KMS-11 (cell line): ENCODE data around the gene NFIB.

Experiments
- H2AFZ ChIP-seq: fragments of 200-600 bp; sonication (generic); 2 replicates; pipeline ENCODE4 v1.6.1; 2016; ENCODE audit warnings: antibody characterized with exemption, mixed run types, low read depth
- H3K27ac ChIP-seq: fragments of 200-600 bp; sonication (generic); 2 replicates; pipeline ENCODE4 v1.6.1; 2016; ENCODE audit warnings: mild to moderate bottlenecking, mixed run types
- H3K27me3 ChIP-seq: fragments of 200-600 bp; sonication (generic); 2 replicates; pipeline ENCODE4 v1.6.1; 2017; ENCODE audit warnings: mild to moderate bottlenecking, low read depth, mixed run types, moderate library complexity; ENCODE audit not compliant: insufficient read depth
- H3K36me3 ChIP-seq: fragments of 200-600 bp; sonication (generic); 2 replicates; pipeline ENCODE4 v1.6.1; 2017; ENCODE audit warnings: mild to moderate bottlenecking, mixed run types; ENCODE audit not compliant: insufficient read depth
- H3K4me1 ChIP-seq: fragments of 200-600 bp; sonication (generic); 2 replicates; pipeline ENCODE4 v1.6.1; 2016; ENCODE audit warnings: mild to moderate bottlenecking, low read depth, mixed run types; ENCODE audit not compliant: poor library complexity, severe bottlenecking
- H3K4me2 ChIP-seq: fragments of 200-600 bp; sonication (generic); 2 replicates; pipeline ENCODE4 v1.7.0; 2016; ENCODE audit warnings: mild to moderate bottlenecking, mixed run types
- H3K4me3 ChIP-seq: fragments of 200-600 bp; sonication (generic); IDR thresholded peaks from 2 replicates; pipeline ENCODE4 v1.6.1; 2017; ENCODE audit warnings: low read depth, low read length, mixed read lengths; ENCODE audit not compliant: insufficient read depth
- H3K79me2 ChIP-seq: fragments of 200-600 bp; sonication (generic); 2 replicates; pipeline ENCODE4 v1.6.1; 2016; ENCODE audit warnings: low read depth, mixed run types; ENCODE audit not compliant: insufficient read depth
- H3K9ac ChIP-seq: fragments of 200-600 bp; sonication (generic); 2 replicates; pipeline ENCODE4 v1.6.1; 2016; ENCODE audit warnings: mild to moderate bottlenecking, mixed run types
- H4K20me1 ChIP-seq: fragments of 200-600 bp; sonication (generic); 2 replicates; pipeline ENCODE4 v1.6.1; 2016; ENCODE audit warnings: mild to moderate bottlenecking, mixed run types; ENCODE audit not compliant: insufficient read depth
- TF ChIP-seq, protein P1 (sequence below): fragments of 200-600 bp; sonication (generic); conservative IDR thresholded peaks from 2 replicates; pipeline ENCODE4 v1.6.1; 2017; ENCODE audit warnings: low read depth, mild to moderate bottlenecking, antibody characterized with exemption, low read length, moderate library complexity, mixed read lengths

The NFIB gene

GRCh38 chr9:14304259-14304658 is 9.7 kb downstream of the NFIB start:
- Histone ChIP-seq H2AFZ (no peak overlapping the region), H4K20me1 (no peaks in the 10 kb centered on the region), H3K9ac (no peak overlapping the region), H3K4me2 (no peak overlapping the region), H3K4me1 (no peaks in the 10 kb centered on the region), H3K4me3 (no peak overlapping the region), H3K79me2 (no peaks in the 10 kb centered on the region), H3K36me3 (no peaks in the 10 kb centered on the region), H3K27ac (no peak overlapping the region), H3K27me3 (no peaks in the 10 kb centered on the region)
- TF ChIP-seq, protein P1, sequence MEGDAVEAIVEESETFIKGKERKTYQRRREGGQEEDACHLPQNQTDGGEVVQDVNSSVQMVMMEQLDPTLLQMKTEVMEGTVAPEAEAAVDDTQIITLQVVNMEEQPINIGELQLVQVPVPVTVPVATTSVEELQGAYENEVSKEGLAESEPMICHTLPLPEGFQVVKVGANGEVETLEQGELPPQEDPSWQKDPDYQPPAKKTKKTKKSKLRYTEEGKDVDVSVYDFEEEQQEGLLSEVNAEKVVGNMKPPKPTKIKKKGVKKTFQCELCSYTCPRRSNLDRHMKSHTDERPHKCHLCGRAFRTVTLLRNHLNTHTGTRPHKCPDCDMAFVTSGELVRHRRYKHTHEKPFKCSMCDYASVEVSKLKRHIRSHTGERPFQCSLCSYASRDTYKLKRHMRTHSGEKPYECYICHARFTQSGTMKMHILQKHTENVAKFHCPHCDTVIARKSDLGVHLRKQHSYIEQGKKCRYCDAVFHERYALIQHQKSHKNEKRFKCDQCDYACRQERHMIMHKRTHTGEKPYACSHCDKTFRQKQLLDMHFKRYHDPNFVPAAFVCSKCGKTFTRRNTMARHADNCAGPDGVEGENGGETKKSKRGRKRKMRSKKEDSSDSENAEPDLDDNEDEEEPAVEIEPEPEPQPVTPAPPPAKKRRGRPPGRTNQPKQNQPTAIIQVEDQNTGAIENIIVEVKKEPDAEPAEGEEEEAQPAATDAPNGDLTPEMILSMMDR = no peak

- TF ChIP-seq, protein P1 = no peak
- H3K79me2 ChIP-seq = no peaks in the 10 kb centered on the region
These were observed 10.4 kb downstream of the NFIB start for GRCh38 chr9:14303521-14303920.

GRCh38 chr9:14303100-14303499 is 10.8 kb downstream of the NFIB start:
- no peak overlapping the region for H3K4me3 ChIP-seq
- no peak overlapping the region for H3K27ac ChIP-seq
- no peak overlapping the region for H2AFZ ChIP-seq
- H4K20me1 ChIP-seq = no peaks in the 10 kb centered on the region
- TF ChIP-seq, protein P1 = no peak
- no peaks in the 10 kb centered on the region for H3K36me3 ChIP-seq
- no peak overlapping the region for H3K9ac ChIP-seq
- H3K4me2 ChIP-seq = no peak overlapping the region
- no peaks in the 10 kb centered on the region for H3K4me1 ChIP-seq
- no peaks in the 10 kb centered on the region for H3K27me3 ChIP-seq
- H3K79me2 ChIP-seq = no peaks in the 10 kb centered on the region

More at GRCh38 chr9:14303521-14303920, 10.4 kb downstream of the NFIB start:
- Histone ChIP-seq H4K20me1 (no peaks in the 10 kb centered on the region), H3K9ac (no peak overlapping the region), H3K36me3 (no peaks in the 10 kb centered on the region), H3K4me1 (no peaks in the 10 kb centered on the region), H3K27me3 (no peaks in the 10 kb centered on the region), H3K4me3 (no peak overlapping the region), H2AFZ (no peak overlapping the region), H3K4me2 (no peak overlapping the region), H3K27ac (no peak overlapping the region)

GRCh38 chr9:14302405-14302804 is 11.5 kb downstream of the NFIB start:
- Histone ChIP-seq H3K4me1 (no peaks in the 10 kb centered on the region), H3K27ac (no peak overlapping the region), H3K4me3 (no peak overlapping the region), H3K79me2 (no peaks in the 10 kb centered on the region), H3K9ac (no peak overlapping the region), H3K27me3 (no peaks in the 10 kb centered on the region), H4K20me1 (no peaks in the 10 kb centered on the region), H3K36me3 (no peaks in the 10 kb centered on the region), H2AFZ (no peak overlapping the region), H3K4me2 (no peak overlapping the region)
- TF ChIP-seq, protein P1 = no peak

- Histone ChIP-seq H4K20me1 (no peaks in the 10 kb centered on the region), H3K4me1 (no peaks in the 10 kb centered on the region), H3K36me3 (no peaks in the 10 kb centered on the region), H3K4me3 (no peak overlapping the region), H3K27me3 (no peaks in the 10 kb centered on the region), H3K79me2 (no peaks in the 10 kb centered on the region), H2AFZ (no peak overlapping the region), H3K27ac (no peak overlapping the region), H3K9ac (no peak overlapping the region), H3K4me2 (no peak overlapping the region)
- TF ChIP-seq, protein P1 = no peak
These were observed 12.3 kb downstream of the NFIB start for GRCh38 chr9:14301583-14302021.
